B cell (primary cell): Measurements from ENCODE around the gene TRNP1. TPM values are rescaled to one million over a fixed set of nuclear protein-coding genes. Genes with fewer than 3 reads are reported as not detected.
"Not testable (repeated sequence)": the region's sequence is repeated elsewhere in the genome, so short reads cannot be mapped to it uniquely, and the experiment has no call there.

Experiments used
- ATAC-seq: fragments of 200-7000 bp; cut with Tn5 transposase; one replicate; pipeline ENCODE4 v1.10.0; 2021; ENCODE audit warnings: low read depth, mild to moderate bottlenecking, moderate number of reproducible peaks, moderate library complexity
- CTCF ChIA-PET: fragments of 350-600 bp; sonication (Branson Sonifier 250); formaldehyde crosslinking; loops from one replicate; lab custom pipeline; 2021; ENCODE audit warnings: antibody characterized with exemption, inconsistent platforms; lab: Charles Lee
- POLR2A ChIA-PET: fragments of 350-600 bp; sonication (Branson Sonifier 250); formaldehyde crosslinking; loops from one replicate; lab custom pipeline; 2021; ENCODE audit warnings: antibody characterized with exemption; lab: Charles Lee
- DNase-seq: peaks from one replicate; pipeline ENCODE4 v3.0.0; 2013
- H2AFZ ChIP-seq: 2 replicates; pipeline ENCODE4 v1.6.1; 2012; ENCODE audit warnings: mild to moderate bottlenecking, low read depth, low read length; ENCODE audit not compliant: insufficient read depth, poor library complexity, severe bottlenecking
- H3K27ac ChIP-seq, 2 donors: 1 replicate in 1 of 2; 2 replicates in 1 of 2; pipeline ENCODE4 v1.5.1; 2012 to 2013; ENCODE audit warnings: low read length in 2 of 2, mild to moderate bottlenecking in 2 of 2, moderate library complexity in 1 of 2
- H3K27me3 ChIP-seq, 4 experiments: fragments of 200-600 bp in 1 of 4; sonication (generic) in 1 of 4; replicated peaks in 1 of 4; 1 replicate in 2 of 4; 2 replicates in 2 of 4; pipeline versions ENCODE4 v1.6.1 to v1.7.0; 2013 to 2016; ENCODE audit warnings: low read length in 3 of 4, mild to moderate bottlenecking in 2 of 4, mixed read lengths in 1 of 4, moderate library complexity in 1 of 4; ENCODE audit not compliant: insufficient read depth in 4 of 4, control insufficient read depth in 3 of 4; ENCODE audit errors: control extremely low read depth in 1 of 4
- H3K36me3 ChIP-seq, 2 experiments: replicated peaks in 1 of 2; 1 replicate in 1 of 2; 2 replicates in 1 of 2; pipeline versions ENCODE4 v1.6.1 to v1.7.1; 2013; ENCODE audit warnings: low read length in 1 of 2; ENCODE audit not compliant: insufficient read depth in 2 of 2, control insufficient read depth in 1 of 2; ENCODE audit errors: control extremely low read depth in 1 of 2, extremely low read depth in 1 of 2
- H3K4me1 ChIP-seq, 2 donors: fragments of 200-600 bp in 1 of 2; sonication (generic) in 1 of 2; 1 replicate in 1 of 2; 2 replicates in 1 of 2; pipeline versions ENCODE4 v1.5.1 to v1.6.1; 2013 to 2017; ENCODE audit warnings: low read length in 2 of 2; ENCODE audit not compliant: control insufficient read depth in 2 of 2, insufficient read depth in 2 of 2
- H3K4me2 ChIP-seq: replicated peaks from 2 replicates; pipeline ENCODE3; 2012; ENCODE audit warnings: mild to moderate bottlenecking, low read depth, low read length; ENCODE audit not compliant: poor library complexity, severe bottlenecking
- H3K4me3 ChIP-seq, 5 experiments: fragments of 200-600 bp in 1 of 5; sonication (generic) in 1 of 5; 1 replicate in 3 of 5; 2 replicates in 2 of 5; pipeline versions ENCODE4 v1.5.1 to v1.7.0; 2011 to 2016; ENCODE audit warnings: low read length in 4 of 5, mild to moderate bottlenecking in 4 of 5, low read depth in 2 of 5, control low read depth in 1 of 5, moderate library complexity in 1 of 5; ENCODE audit not compliant: insufficient read depth in 1 of 5; ENCODE audit errors: control extremely low read depth in 1 of 5, extremely low read depth in 1 of 5
- H3K79me2 ChIP-seq: fragments of 200-600 bp; sonication (generic); one replicate; pipeline ENCODE4 v1.6.0; 2016; ENCODE audit warnings: low read length; ENCODE audit not compliant: control insufficient read depth, insufficient read depth
- H3K9ac ChIP-seq: fragments of 200-600 bp; sonication (generic); 2 replicates; pipeline ENCODE4 v1.6.1; 2017; ENCODE audit warnings: mild to moderate bottlenecking, low read length, moderate library complexity
- H3K9me3 ChIP-seq, 3 donors: one replicate each; pipeline versions ENCODE4 v1.6.1 to v1.7.1; 2013; ENCODE audit warnings: low read length in 2 of 3; ENCODE audit not compliant: control insufficient read depth in 2 of 3, insufficient read depth in 1 of 3; ENCODE audit errors: control extremely low read depth in 1 of 3
- H4K20me1 ChIP-seq: 2 replicates; pipeline ENCODE4 v1.6.0; 2012; ENCODE audit warnings: mild to moderate bottlenecking, low read length; ENCODE audit not compliant: insufficient read depth, control insufficient read depth, poor library complexity, severe bottlenecking
- H3K27ac Mint-ChIP-seq: one replicate; pipeline ENCODE4 v1.8.0; 2021; ENCODE audit warnings: mixed read lengths
- H3K27me3 Mint-ChIP-seq: one replicate; pipeline ENCODE4 v1.8.0; 2021; ENCODE audit warnings: mixed read lengths
- H3K4me1 Mint-ChIP-seq: one replicate; pipeline ENCODE4 v1.8.0; 2021; ENCODE audit warnings: mixed read lengths
- H3K4me3 Mint-ChIP-seq: one replicate; pipeline ENCODE4 v1.8.0; 2021; ENCODE audit warnings: mixed read lengths
- H3K9me3 Mint-ChIP-seq: one replicate; pipeline ENCODE4 v1.8.0; 2022; ENCODE audit warnings: mixed read lengths; ENCODE audit not compliant: insufficient read depth
- CTCF ChIP-seq: fragments of 200-600 bp; IDR thresholded peaks from one replicate; pipeline ENCODE4 v1.8.0; 2022; ENCODE audit warnings: antibody characterized with exemption, mild to moderate bottlenecking
- EZH2 ChIP-seq: IDR thresholded peaks from 2 replicates; pipeline ENCODE4 v1.6.1; 2012; ENCODE audit warnings: borderline replicate concordance, low read depth, mild to moderate bottlenecking, moderate library complexity, low read length; ENCODE audit not compliant: insufficient read depth, poor library complexity, severe bottlenecking
- WGBS: methylation state at CpG from one replicate; pipeline ENCODE4 v1.1.5; 2013; ENCODE audit warnings: missing lambda C conversion rate; ENCODE audit not compliant: insufficient coverage; 5-methylcytosine and 5-hydroxymethylcytosine counted together
- intact Hi-C: fragments of 100-400 bp; cut with micrococcal nuclease; formaldehyde crosslinking; loops from one replicate; pipeline ENCODE4 v1.10.0; 2022
- polyA plus RNA-seq: library from polyadenylated mRNA; depleted of rRNA; stranded (reverse); fragments of >200 nt; gene quantifications from 2 replicates; pipeline ENCODE4 v1.2.3, GENCODE V29; 2012
- total RNA-seq, 2 donors: library from RNA; stranded (reverse); fragments of 120-200 nt in 1 of 2; gene quantifications; 1 replicate in 1 of 2; 2 replicates in 1 of 2; pipeline versions ENCODE4 v1.2.3 to v1.2.4, GENCODE V29; 2013 to 2022

TRNP1 gene
- total and polyA plus RNA-seq, 2 donors (not counting 1 experiment from before 2014, with no cell fraction given), result 0.54 to 2.3 TPM

- no peak for DNase-seq
- H3K27ac Mint-ChIP-seq, result no peak overlapping the region
- Histone ChIP-seq H2AFZ (no peak overlapping the region), H3K9me3 (no peaks in the 10 kb centered on the region), H3K27ac (no peak overlapping the region), H4K20me1 (no peaks in the 10 kb centered on the region), H3K4me1 (no peaks in the 10 kb centered on the region), H3K4me2 (no peak overlapping the region), H3K9ac (no peak overlapping the region), H3K4me3 (no peak overlapping the region), H3K36me3 (no peaks in the 10 kb centered on the region), H3K27me3 (peaks cover 0 to 15% (median 2%) of the 10 kb centered on the region in 4 experiments), H3K79me2 (no peaks in the 10 kb centered on the region)
- H3K4me3 Mint-ChIP-seq, result no peak overlapping the region
- H3K4me1 Mint-ChIP-seq, result peaks cover 4% of the 10 kb centered on the region
- ChIA-PET CTCF (interaction anchor here (1.3 kb wide), 1 partner anchor 20 kb away, joined by 4 read pairs; no protein-coding TSS in a partner anchor), POLR2A (no interaction called here)
- 86% methylated on average over 1 of the region's 2 CpGs for WGBS
- intact Hi-C loops, result no loop called here
- peaks cover 31% of the 10 kb centered on the region for H3K27me3 Mint-ChIP-seq
- no peak for ATAC-seq
- H3K9me3 Mint-ChIP-seq, result no peaks in the 10 kb centered on the region
- TF ChIP-seq EZH2 (no peak), CTCF (no peak)
These were observed 6.8 kb upstream of the TRNP1 start for GRCh38 chr1:26986658-26987057.

GRCh38 chr1:26989403-26990109, 3.9 kb upstream of the TRNP1 start:
- H3K4me3 ChIP-seq, H3K36me3 ChIP-seq, H3K9me3 ChIP-seq, H3K9me3 Mint-ChIP-seq, H3K4me2 ChIP-seq, ATAC-seq, H3K79me2 ChIP-seq, H2AFZ ChIP-seq, DNase-seq, H3K27ac Mint-ChIP-seq, H3K4me3 Mint-ChIP-seq, H3K9ac ChIP-seq, POLR2A ChIA-PET, intact Hi-C loops, H3K27ac ChIP-seq, H4K20me1 ChIP-seq: not testable (repeated sequence)
- peaks cover 13% of the 10 kb centered on the region for H3K4me1 Mint-ChIP-seq
- whole genome bisulfite sequencing, result 85% methylated on average over 9 of the region's 12 CpGs
- peaks cover 30% of the 10 kb centered on the region for H3K27me3 Mint-ChIP-seq
- Histone ChIP-seq H3K27me3 (peaks cover 0 to 26% (median 10%) of the 10 kb centered on the region in 4 experiments), H3K4me1 (peaks cover 9 to 10% of the 10 kb centered on the region in 2 donors)
- CTCF ChIA-PET, result interaction anchor here (1.8 kb wide), 1 partner anchor 8 kb away, joined by 10 read pairs; no protein-coding TSS in a partner anchor
